Stimulated activated CD4-positive, alpha-beta T cell treated with anti-CD3 and anti-CD28 coated beads, Interleukin-1b, Interleukin-23, amount 100 ng/mL, for 4 hours (primary cell): ENCODE data around the gene WDR11.
A peak's percentile ranks its signal among the peaks of the same experiment; 100 is the strongest.

Experiments used
- DNase-seq, 2 donors: peaks; one replicate each; pipeline ENCODE4 v3.0.0-alpha.2; 2020; ENCODE audit warnings: low read depth in 2 of 2

Gene WDR11

DNA sequence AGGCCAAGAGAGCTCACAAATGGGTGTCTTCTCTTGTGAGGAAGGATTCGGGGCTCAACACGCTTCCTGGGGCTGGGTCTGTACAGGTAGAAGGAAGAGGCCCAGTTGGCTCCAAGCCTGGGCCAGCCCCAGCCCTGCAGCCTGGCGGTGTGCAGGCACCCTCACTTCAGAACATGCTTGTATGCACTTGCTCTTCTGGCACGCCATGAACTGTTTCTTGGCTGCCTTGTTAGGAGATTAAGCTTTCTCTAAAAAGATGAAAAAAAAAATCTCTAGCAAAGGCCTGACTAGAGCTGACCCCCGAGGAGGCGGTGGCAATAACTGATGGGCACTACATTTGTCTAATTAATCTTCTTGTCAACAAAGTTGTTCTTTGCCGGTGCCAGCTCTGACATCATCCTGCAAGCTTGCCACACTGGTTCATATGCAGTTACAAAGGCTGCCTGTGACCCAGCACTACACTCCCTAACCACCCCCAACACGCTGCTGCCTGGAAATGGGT is 94.7 kb downstream of the WDR11 start:
- DNase-seq, result no peak

- no peak for DNase-seq
Measured at GRCh38 chr10:120946497-120946896, 95.3 kb downstream of the WDR11 start.

DNA sequence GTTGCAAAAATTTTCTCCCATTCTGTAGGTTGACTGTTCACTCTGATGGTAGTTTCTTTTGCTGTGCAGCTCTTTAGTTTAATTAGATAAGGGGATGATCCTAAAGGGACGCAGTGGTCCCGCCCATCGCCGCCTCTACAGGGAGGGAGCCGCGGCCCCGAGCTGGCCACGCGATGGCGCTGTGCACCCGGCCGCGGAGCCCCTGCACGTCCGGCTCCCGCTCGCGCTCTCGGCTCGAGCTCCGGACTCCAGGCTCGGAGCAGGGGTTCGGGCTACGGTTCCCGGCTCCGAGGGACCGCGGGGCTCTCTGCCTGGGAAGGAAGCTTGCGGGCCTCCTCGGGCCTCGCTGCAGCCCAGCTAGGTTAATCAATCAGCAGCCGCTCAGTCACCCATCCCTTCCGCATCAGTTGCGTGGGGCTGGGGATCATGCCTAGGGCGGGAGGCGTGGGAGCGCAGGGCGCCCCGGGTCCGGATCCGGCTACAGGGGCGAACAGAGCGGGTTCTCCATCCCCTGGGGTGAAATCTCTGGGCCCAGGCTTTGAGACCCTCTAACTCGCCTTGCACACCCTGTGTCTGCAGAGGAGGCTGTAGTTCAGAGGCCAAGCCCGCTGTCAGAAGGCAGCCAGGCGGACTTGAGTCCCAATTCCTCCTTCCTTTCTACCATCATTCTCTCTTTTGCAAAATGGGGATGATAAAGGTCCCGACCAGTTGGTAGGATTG is 97.9 kb downstream of the WDR11 start:
- DNase-seq, result peak in 1 of 2 donors; percentile 61

GRCh38 chr10:120949609-120950031 is 98.5 kb downstream of the WDR11 start:
- no peak for DNase-seq

- no peak for DNase-seq
Measured at GRCh38 chr10:120950051-120950561, 98.9 kb downstream of the WDR11 start.

GRCh38 chr10:120951288-120951687 is 100.1 kb downstream of the WDR11 start:
- DNase-seq, result no peak

DNA sequence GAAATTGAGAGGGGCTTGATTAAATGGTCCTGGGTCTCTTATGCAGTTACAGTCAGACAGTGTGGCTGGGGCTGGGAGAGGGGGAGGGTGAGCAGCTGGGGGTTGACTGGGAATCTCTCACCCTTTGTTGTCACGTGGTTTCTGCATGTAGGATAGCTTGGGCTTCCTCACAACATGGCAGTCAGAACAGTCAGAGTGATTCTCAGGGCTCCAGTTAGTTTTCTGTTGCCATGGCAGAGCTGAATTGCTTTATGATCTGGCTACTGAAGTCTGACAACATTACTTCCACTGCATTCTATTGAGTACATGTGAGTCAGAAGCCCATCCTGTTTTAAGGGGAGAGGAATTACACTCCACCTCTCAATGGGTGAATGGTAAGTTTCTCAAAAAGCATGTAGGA is 102.7 kb downstream of the WDR11 start:
- no peak for DNase-seq
